ENCODE results near the gene CALN1. TPM values are rescaled to one million over a fixed set of nuclear protein-coding genes. Genes with fewer than 3 reads are reported as not detected.

CALN1 gene
- total RNA-seq, 1 donor = under 0.01 TPM

DNA sequence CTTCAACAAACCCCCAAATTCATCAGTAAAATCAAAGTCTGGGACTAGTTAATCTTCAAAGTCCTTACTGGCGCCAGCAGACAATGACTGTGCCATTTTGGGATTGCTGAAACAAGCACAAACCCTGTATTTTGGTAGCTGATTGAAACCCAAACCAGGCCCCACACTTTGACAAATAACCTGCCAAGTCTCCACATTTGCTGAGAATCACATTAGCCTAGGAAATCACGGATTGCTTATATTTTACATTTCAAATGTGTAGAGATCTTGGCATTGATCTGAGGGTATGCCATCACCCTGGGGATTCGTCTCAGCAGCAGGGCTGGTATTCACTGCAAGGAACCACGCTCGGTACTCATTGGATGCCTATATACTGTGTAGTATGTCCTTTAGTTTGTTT lies 501.1 kb downstream of the CALN1 start:
- TF ChIP-seq, protein P1, sequence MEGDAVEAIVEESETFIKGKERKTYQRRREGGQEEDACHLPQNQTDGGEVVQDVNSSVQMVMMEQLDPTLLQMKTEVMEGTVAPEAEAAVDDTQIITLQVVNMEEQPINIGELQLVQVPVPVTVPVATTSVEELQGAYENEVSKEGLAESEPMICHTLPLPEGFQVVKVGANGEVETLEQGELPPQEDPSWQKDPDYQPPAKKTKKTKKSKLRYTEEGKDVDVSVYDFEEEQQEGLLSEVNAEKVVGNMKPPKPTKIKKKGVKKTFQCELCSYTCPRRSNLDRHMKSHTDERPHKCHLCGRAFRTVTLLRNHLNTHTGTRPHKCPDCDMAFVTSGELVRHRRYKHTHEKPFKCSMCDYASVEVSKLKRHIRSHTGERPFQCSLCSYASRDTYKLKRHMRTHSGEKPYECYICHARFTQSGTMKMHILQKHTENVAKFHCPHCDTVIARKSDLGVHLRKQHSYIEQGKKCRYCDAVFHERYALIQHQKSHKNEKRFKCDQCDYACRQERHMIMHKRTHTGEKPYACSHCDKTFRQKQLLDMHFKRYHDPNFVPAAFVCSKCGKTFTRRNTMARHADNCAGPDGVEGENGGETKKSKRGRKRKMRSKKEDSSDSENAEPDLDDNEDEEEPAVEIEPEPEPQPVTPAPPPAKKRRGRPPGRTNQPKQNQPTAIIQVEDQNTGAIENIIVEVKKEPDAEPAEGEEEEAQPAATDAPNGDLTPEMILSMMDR (IDR thresholded peaks at IDR 0.05; ENCODE audit: insufficient read depth, low read depth, low read length) = no peak
- H3K4me3 ChIP-seq (ENCODE audit: low read depth, low read length) = no peak overlapping the region
- DNase-seq (ENCODE audit: low read depth) = no peak

DNA sequence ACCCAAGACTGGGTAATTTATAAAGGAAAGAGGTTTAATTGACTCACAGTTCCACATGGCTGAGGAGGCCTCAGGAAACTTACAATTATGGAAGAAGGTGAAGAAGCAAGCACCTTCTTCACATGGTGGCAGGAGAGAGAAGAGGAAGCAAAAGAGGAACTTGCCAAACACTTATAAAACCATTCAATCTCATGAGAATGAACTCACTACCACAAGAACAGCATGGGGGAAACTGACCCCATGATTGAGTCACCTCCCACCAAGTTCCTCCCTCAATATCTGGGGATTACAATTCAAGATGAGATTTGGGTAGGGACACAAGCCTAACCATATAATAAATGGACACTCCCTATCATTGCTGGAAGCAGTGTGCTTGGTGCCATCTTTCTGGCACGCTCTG lies 506.3 kb downstream of the CALN1 start:
- no peak overlapping the region for H3K4me3 ChIP-seq (ENCODE audit: low read depth, low read length)
- TF ChIP-seq, protein P1 (IDR thresholded peaks at IDR 0.05; ENCODE audit: insufficient read depth, low read depth, low read length) = no peak
- DNase-seq (ENCODE audit: low read depth) = no peak

DNA sequence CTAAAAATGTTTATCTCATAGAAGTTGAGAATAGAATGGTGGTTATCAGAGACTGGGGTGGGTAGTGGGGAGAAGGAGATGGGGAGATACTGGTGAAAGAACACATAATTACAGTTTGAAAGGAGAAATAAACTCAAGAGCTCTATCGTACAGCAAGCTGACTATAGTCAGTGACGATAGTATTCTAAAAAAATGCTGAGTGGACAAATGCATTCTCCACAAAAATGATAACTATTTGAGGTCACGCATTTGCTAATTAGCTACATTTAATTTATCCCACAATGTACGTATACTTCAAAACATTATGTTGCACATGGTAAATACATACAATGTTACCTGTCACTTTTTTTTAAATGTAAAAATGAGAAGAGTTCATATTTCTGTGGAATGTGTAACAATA lies 507.7 kb downstream of the CALN1 start:
- TF ChIP-seq, protein P1 (IDR thresholded peaks at IDR 0.05; ENCODE audit: insufficient read depth, low read depth, low read length) = no peak
- no peak for DNase-seq (ENCODE audit: low read depth)
- no peak overlapping the region for H3K4me3 ChIP-seq (ENCODE audit: low read depth, low read length)

DNA sequence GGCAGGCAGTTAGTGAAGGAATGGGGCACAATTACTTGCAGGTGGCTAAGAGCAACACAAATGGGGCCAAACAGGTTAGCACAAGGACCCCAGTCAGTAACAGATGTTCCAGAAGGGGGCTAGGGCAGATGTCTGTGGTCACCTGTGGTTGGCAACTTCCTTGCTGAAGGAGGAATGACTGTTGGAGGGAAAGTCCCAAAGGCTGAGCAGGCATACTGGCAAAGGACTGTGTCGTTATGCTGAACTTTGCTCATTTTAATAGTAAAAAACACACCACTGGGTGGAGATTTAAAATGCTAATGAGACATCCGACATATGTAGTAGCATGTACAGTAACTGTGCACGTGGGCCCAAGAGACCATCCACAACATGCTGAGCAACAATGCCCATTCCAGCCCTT lies 511.6 kb downstream of the CALN1 start:
- DNase-seq (ENCODE audit: low read depth) = no peak
- TF ChIP-seq, protein P1 (IDR thresholded peaks at IDR 0.05; ENCODE audit: insufficient read depth, low read depth, low read length) = no peak
- H3K4me3 ChIP-seq (ENCODE audit: low read depth, low read length) = no peak overlapping the region

DNA sequence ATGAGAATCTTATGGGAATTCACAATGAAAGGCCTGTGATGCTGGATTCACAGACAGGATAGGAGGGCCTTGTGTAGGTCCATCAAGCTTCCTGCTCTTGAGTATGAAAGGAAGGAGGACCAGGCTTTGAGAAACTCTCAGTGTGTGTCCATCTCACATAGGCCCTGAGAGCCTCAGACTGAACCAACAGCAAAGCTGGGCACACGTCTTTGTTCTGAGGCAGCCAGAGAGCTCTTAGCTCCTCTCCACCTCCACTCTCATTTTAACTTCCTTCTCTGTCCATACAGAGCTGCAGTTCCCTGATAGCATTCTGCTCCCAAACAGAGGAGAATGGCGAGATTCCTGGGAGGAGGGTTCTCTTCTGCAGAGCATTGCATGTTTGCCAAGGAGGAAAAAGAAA lies 515.6 kb downstream of the CALN1 start:
- DNase-seq (ENCODE audit: low read depth) = no peak
- TF ChIP-seq, protein P1 (IDR thresholded peaks at IDR 0.05; ENCODE audit: insufficient read depth, low read depth, low read length) = no peak
- no peak overlapping the region for H3K4me3 ChIP-seq (ENCODE audit: low read depth, low read length)

DNA sequence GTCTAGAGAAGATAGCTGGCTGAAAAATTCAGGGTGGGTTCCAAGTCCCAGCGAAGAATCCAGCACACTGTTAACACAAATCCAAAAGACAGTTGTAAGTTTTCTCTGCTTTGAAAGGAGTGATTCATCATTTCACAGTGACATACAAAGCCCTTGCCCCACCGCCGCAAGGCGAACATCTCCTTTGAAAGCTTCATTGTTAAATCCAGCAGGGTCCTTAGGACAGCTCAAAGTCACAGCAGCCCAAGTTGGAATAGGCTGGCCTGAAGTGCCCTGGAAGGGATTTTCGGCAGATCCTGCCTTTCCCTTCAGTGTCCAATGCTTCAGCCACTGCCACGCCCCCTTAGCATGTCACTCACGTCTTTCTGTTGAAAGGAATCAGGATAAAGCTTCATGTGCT lies 526.1 kb downstream of the CALN1 start:
- TF ChIP-seq, protein P1 (IDR thresholded peaks at IDR 0.05; ENCODE audit: insufficient read depth, low read depth, low read length) = no peak
- no peak overlapping the region for H3K4me3 ChIP-seq (ENCODE audit: low read depth, low read length)
- no peak for DNase-seq (ENCODE audit: low read depth)

DNA sequence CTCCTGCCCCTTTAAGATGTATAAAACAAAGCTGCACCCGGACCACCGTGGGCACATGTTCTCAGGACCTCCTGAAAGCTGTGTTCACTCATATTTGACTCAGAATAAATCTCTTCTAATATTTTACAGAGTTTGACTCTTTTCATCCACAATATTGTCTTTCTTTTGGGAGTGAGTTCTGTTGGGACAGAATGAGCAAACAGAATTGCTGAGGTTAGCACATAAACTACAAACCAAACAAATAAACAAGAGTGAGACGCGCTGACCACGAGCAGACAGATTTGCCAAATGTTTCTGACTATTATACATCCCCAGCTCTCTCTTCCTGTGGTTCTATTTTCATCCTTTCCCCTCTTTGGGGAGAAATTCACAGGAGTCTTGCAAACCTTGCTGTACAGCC lies 526.7 kb downstream of the CALN1 start:
- DNase-seq (ENCODE audit: low read depth) = no peak
- no peak overlapping the region for H3K4me3 ChIP-seq (ENCODE audit: low read depth, low read length)
- TF ChIP-seq, protein P1 (IDR thresholded peaks at IDR 0.05; ENCODE audit: insufficient read depth, low read depth, low read length) = no peak

Data from fibroblast of villous mesenchyme (primary cell).